WTC11 (cell line): ENCODE measurements around the gene ACOXL. TPM values are rescaled to one million over a fixed set of nuclear protein-coding genes. Genes with fewer than 3 reads are reported as not detected.

Experiments used
- ATAC-seq: fragments of 200-7000 bp; cut with Tn5 transposase; 2 replicates; pipeline ENCODE4 v1.10.0; 2021; ENCODE audit warnings: mild to moderate bottlenecking, moderate library complexity
- CTCF ChIA-PET: fragments of 300-600 bp; sonication (Branson Sonifier 250); formaldehyde crosslinking; loops from one replicate; lab custom pipeline; 2021; ENCODE audit warnings: antibody characterized with exemption; lab: Charles Lee
- POLR2A ChIA-PET: fragments of 350-600 bp; sonication (Branson Sonifier 250); formaldehyde crosslinking; loops from one replicate; lab custom pipeline; 2021; ENCODE audit warnings: antibody characterized with exemption; lab: Charles Lee
- DNase-seq: peaks from one replicate; pipeline ENCODE4 v3.0.0; 2021; ENCODE audit warnings: low spot score
- H3K27ac Mint-ChIP-seq: 2 replicates; pipeline ENCODE4 v1.8.0; 2021; ENCODE audit warnings: mixed read lengths
- H3K27me3 Mint-ChIP-seq: 2 replicates; pipeline ENCODE4 v1.8.0; 2021; ENCODE audit warnings: low read depth, mild to moderate bottlenecking, moderate library complexity, mixed read lengths
- H3K36me3 Mint-ChIP-seq: 2 replicates; pipeline ENCODE4 v1.8.0; 2021; ENCODE audit warnings: mixed read lengths
- H3K4me1 Mint-ChIP-seq: 2 replicates; pipeline ENCODE4 v1.8.0; 2022; ENCODE audit warnings: mixed read lengths
- H3K4me3 Mint-ChIP-seq: 2 replicates; pipeline ENCODE4 v1.8.0; 2021; ENCODE audit warnings: mild to moderate bottlenecking, moderate library complexity, mixed read lengths
- H3K9me3 Mint-ChIP-seq: 2 replicates; pipeline ENCODE4 v1.8.0; 2021; ENCODE audit warnings: mixed read lengths
- ATF1 ChIP-seq: sonication (generic); formaldehyde crosslinking; IDR thresholded peaks from 2 replicates; pipeline ENCODE4 v1.8.1; 2023; ENCODE audit warnings: mild to moderate bottlenecking, moderate library complexity, missing genetic modification reagents
- ELF4 ChIP-seq: sonication (generic); formaldehyde crosslinking; IDR thresholded peaks from 2 replicates; pipeline ENCODE4 v1.8.1; 2022; ENCODE audit warnings: low read depth, mild to moderate bottlenecking, moderate library complexity, missing genetic modification reagents
- ETV6 ChIP-seq: sonication (generic); formaldehyde crosslinking; IDR thresholded peaks from 2 replicates; pipeline ENCODE4 v1.8.1; 2022; ENCODE audit warnings: mild to moderate bottlenecking, missing genetic modification reagents
- JUN ChIP-seq: sonication (generic); formaldehyde crosslinking; IDR thresholded peaks from 2 replicates; pipeline ENCODE4 v1.8.0; 2023; ENCODE audit warnings: mild to moderate bottlenecking, missing genetic modification reagents
- MYBL2 ChIP-seq: sonication (generic); formaldehyde crosslinking; IDR thresholded peaks from 2 replicates; pipeline ENCODE4 v1.8.1; 2023; ENCODE audit warnings: mild to moderate bottlenecking, moderate library complexity, missing genetic modification reagents
- NR1H2 ChIP-seq: sonication (generic); formaldehyde crosslinking; IDR thresholded peaks from 2 replicates; pipeline ENCODE4 v1.9.0; 2021; ENCODE audit warnings: mild to moderate bottlenecking, moderate library complexity, missing genetic modification reagents
- SMAD3 ChIP-seq: sonication (generic); formaldehyde crosslinking; IDR thresholded peaks from 2 replicates; pipeline ENCODE4 v1.8.0; 2022; ENCODE audit warnings: missing genetic modification reagents, mild to moderate bottlenecking, borderline replicate concordance
- ZNF219 ChIP-seq: sonication (generic); formaldehyde crosslinking; IDR thresholded peaks from 2 replicates; pipeline ENCODE4 v1.8.0; 2023; ENCODE audit warnings: missing genetic modification reagents, mild to moderate bottlenecking, borderline replicate concordance
- ZNF396 ChIP-seq: fragments of 250-450 bp; sonication (Bioruptor Pico); IDR thresholded peaks from 2 replicates; pipeline ENCODE4 v1.8.0; 2021; ENCODE audit warnings: mild to moderate bottlenecking, moderate library complexity, borderline replicate concordance
- total RNA-seq: library from RNA; stranded (reverse); gene quantifications from 3 replicates; pipeline ENCODE4 v1.2.3, GENCODE V29; 2021
- TF ChIP-seq, protein P1 (sequence below): sonication (generic); formaldehyde crosslinking; IDR thresholded peaks from 2 replicates; pipeline ENCODE4 v1.8.1; 2023; ENCODE audit warnings: mild to moderate bottlenecking, missing genetic modification reagents, borderline replicate concordance
- TF ChIP-seq, protein P2 (sequence below): sonication (generic); formaldehyde crosslinking; IDR thresholded peaks from 2 replicates; pipeline ENCODE4 v1.8.0; 2022; ENCODE audit warnings: mild to moderate bottlenecking, missing genetic modification reagents
- TF ChIP-seq, protein P3 (sequence below): fragments of 250-450 bp; sonication (Bioruptor Pico); IDR thresholded peaks from 2 replicates; pipeline ENCODE4 v1.9.0; 2021; ENCODE audit warnings: mild to moderate bottlenecking
- TF ChIP-seq, protein P4 (sequence below): sonication (generic); formaldehyde crosslinking; IDR thresholded peaks from 2 replicates; pipeline ENCODE4 v1.8.0; 2022; ENCODE audit warnings: mild to moderate bottlenecking, missing genetic modification reagents
- TF ChIP-seq, protein P5 (sequence below): sonication (generic); formaldehyde crosslinking; IDR thresholded peaks from 2 replicates; pipeline ENCODE4 v1.8.1; 2022; ENCODE audit warnings: missing genetic modification reagents, borderline replicate concordance
- TF ChIP-seq, protein P6 (sequence below): fragments of 200-600 bp; IDR thresholded peaks from 2 replicates; pipeline ENCODE4 v1.8.0; 2022; ENCODE audit warnings: antibody characterized with exemption
- TF ChIP-seq, protein P7 (sequence below): sonication (generic); formaldehyde crosslinking; IDR thresholded peaks from 2 replicates; pipeline ENCODE4 v1.8.1; 2023; ENCODE audit warnings: mild to moderate bottlenecking, moderate library complexity, missing genetic modification reagents
- TF ChIP-seq, protein P8 (sequence below): sonication (generic); formaldehyde crosslinking; IDR thresholded peaks from 2 replicates; pipeline ENCODE4 v1.8.0; 2022; ENCODE audit warnings: missing genetic modification reagents

The ACOXL gene
- total RNA-seq, 1 experiment from 2014 or later, result 14.9 TPM

DNA sequence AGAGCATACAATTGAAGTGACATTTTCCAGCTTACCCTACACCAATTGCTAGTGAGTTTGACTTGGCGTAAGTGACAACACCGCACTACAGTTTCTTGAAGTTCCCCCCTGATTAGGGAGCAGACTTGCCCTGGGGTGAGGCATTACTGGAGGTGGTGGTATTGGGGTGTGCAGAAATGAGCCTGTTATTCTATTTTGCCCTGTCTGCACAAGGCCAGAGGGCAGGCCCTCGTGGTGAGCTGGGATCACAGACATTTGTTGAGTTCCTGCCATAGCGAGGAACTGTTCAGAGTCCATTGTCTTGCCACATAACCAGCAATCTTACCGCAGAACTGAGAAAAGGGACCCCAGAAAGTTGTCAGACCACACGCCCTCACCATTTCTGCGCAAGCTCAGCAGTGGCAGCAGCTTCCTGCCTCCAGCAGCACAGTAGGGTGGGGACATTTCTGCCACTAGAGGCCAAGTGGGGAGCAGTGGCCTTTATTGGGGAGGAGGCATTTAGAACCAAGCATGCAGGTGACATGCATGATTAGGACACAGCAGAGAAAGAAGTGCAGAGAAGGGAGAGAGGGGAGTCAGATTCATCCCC lies 284.8 kb downstream of the ACOXL start:
- no peaks in the 10 kb centered on the region for H3K27me3 Mint-ChIP-seq
- CTCF ChIA-PET, result interaction anchor here (0.5 kb wide), 1 partner anchor 50 kb away, joined by 3 read pairs; no protein-coding TSS in a partner anchor
- no peak overlapping the region for H3K4me3 Mint-ChIP-seq
- ATAC-seq (no peak), DNase-seq (no peak)
- POLR2A ChIA-PET, result no interaction called here
- H3K27ac Mint-ChIP-seq, result no peak overlapping the region
- no peaks in the 10 kb centered on the region for H3K4me1 Mint-ChIP-seq
- peaks cover 20% of the 10 kb centered on the region for H3K36me3 Mint-ChIP-seq
- TF ChIP-seq ZNF396 (CRISPR knock-in tag) (no peak), MYBL2 (CRISPR knock-in tag) (no peak), NR1H2 (CRISPR knock-in tag) (no peak), ELF4 (CRISPR knock-in tag) (no peak), SMAD3 (CRISPR knock-in tag) (no peak), ATF1 (CRISPR knock-in tag) (no peak), ETV6 (CRISPR knock-in tag) (no peak), ZNF219 (CRISPR knock-in tag) (no peak), JUN (CRISPR knock-in tag) (no peak)
- TF ChIP-seq, protein P1, sequence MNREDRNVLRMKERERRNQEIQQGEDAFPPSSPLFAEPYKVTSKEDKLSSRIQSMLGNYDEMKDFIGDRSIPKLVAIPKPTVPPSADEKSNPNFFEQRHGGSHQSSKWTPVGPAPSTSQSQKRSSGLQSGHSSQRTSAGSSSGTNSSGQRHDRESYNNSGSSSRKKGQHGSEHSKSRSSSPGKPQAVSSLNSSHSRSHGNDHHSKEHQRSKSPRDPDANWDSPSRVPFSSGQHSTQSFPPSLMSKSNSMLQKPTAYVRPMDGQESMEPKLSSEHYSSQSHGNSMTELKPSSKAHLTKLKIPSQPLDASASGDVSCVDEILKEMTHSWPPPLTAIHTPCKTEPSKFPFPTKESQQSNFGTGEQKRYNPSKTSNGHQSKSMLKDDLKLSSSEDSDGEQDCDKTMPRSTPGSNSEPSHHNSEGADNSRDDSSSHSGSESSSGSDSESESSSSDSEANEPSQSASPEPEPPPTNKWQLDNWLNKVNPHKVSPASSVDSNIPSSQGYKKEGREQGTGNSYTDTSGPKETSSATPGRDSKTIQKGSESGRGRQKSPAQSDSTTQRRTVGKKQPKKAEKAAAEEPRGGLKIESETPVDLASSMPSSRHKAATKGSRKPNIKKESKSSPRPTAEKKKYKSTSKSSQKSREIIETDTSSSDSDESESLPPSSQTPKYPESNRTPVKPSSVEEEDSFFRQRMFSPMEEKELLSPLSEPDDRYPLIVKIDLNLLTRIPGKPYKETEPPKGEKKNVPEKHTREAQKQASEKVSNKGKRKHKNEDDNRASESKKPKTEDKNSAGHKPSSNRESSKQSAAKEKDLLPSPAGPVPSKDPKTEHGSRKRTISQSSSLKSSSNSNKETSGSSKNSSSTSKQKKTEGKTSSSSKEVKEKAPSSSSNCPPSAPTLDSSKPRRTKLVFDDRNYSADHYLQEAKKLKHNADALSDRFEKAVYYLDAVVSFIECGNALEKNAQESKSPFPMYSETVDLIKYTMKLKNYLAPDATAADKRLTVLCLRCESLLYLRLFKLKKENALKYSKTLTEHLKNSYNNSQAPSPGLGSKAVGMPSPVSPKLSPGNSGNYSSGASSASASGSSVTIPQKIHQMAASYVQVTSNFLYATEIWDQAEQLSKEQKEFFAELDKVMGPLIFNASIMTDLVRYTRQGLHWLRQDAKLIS (CRISPR knock-in tag), result no peak
- TF ChIP-seq, protein P2, sequence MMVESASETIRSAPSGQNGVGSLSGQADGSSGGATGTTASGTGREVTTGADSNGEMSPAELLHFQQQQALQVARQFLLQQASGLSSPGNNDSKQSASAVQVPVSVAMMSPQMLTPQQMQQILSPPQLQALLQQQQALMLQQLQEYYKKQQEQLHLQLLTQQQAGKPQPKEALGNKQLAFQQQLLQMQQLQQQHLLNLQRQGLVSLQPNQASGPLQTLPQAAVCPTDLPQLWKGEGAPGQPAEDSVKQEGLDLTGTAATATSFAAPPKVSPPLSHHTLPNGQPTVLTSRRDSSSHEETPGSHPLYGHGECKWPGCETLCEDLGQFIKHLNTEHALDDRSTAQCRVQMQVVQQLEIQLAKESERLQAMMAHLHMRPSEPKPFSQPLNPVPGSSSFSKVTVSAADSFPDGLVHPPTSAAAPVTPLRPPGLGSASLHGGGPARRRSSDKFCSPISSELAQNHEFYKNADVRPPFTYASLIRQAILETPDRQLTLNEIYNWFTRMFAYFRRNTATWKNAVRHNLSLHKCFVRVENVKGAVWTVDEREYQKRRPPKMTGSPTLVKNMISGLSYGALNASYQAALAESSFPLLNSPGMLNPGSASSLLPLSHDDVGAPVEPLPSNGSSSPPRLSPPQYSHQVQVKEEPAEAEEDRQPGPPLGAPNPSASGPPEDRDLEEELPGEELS, result no peak
- TF ChIP-seq, protein P3, sequence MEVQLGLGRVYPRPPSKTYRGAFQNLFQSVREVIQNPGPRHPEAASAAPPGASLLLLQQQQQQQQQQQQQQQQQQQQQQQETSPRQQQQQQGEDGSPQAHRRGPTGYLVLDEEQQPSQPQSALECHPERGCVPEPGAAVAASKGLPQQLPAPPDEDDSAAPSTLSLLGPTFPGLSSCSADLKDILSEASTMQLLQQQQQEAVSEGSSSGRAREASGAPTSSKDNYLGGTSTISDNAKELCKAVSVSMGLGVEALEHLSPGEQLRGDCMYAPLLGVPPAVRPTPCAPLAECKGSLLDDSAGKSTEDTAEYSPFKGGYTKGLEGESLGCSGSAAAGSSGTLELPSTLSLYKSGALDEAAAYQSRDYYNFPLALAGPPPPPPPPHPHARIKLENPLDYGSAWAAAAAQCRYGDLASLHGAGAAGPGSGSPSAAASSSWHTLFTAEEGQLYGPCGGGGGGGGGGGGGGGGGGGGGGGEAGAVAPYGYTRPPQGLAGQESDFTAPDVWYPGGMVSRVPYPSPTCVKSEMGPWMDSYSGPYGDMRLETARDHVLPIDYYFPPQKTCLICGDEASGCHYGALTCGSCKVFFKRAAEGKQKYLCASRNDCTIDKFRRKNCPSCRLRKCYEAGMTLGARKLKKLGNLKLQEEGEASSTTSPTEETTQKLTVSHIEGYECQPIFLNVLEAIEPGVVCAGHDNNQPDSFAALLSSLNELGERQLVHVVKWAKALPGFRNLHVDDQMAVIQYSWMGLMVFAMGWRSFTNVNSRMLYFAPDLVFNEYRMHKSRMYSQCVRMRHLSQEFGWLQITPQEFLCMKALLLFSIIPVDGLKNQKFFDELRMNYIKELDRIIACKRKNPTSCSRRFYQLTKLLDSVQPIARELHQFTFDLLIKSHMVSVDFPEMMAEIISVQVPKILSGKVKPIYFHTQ (CRISPR knock-in tag), result no peak
- TF ChIP-seq, protein P4, sequence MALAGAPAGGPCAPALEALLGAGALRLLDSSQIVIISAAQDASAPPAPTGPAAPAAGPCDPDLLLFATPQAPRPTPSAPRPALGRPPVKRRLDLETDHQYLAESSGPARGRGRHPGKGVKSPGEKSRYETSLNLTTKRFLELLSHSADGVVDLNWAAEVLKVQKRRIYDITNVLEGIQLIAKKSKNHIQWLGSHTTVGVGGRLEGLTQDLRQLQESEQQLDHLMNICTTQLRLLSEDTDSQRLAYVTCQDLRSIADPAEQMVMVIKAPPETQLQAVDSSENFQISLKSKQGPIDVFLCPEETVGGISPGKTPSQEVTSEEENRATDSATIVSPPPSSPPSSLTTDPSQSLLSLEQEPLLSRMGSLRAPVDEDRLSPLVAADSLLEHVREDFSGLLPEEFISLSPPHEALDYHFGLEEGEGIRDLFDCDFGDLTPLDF, result no peak
- TF ChIP-seq, protein P5, sequence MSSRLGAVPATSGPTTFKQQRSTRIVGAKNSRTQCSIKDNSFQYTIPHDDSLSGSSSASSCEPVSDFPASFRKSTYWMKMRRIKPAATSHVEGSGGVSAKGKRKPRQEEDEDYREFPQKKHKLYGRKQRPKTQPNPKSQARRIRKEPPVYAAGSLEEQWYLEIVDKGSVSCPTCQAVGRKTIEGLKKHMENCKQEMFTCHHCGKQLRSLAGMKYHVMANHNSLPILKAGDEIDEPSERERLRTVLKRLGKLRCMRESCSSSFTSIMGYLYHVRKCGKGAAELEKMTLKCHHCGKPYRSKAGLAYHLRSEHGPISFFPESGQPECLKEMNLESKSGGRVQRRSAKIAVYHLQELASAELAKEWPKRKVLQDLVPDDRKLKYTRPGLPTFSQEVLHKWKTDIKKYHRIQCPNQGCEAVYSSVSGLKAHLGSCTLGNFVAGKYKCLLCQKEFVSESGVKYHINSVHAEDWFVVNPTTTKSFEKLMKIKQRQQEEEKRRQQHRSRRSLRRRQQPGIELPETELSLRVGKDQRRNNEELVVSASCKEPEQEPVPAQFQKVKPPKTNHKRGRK, result no peak
- TF ChIP-seq, protein P6, sequence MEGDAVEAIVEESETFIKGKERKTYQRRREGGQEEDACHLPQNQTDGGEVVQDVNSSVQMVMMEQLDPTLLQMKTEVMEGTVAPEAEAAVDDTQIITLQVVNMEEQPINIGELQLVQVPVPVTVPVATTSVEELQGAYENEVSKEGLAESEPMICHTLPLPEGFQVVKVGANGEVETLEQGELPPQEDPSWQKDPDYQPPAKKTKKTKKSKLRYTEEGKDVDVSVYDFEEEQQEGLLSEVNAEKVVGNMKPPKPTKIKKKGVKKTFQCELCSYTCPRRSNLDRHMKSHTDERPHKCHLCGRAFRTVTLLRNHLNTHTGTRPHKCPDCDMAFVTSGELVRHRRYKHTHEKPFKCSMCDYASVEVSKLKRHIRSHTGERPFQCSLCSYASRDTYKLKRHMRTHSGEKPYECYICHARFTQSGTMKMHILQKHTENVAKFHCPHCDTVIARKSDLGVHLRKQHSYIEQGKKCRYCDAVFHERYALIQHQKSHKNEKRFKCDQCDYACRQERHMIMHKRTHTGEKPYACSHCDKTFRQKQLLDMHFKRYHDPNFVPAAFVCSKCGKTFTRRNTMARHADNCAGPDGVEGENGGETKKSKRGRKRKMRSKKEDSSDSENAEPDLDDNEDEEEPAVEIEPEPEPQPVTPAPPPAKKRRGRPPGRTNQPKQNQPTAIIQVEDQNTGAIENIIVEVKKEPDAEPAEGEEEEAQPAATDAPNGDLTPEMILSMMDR, result no peak
- TF ChIP-seq, protein P7, sequence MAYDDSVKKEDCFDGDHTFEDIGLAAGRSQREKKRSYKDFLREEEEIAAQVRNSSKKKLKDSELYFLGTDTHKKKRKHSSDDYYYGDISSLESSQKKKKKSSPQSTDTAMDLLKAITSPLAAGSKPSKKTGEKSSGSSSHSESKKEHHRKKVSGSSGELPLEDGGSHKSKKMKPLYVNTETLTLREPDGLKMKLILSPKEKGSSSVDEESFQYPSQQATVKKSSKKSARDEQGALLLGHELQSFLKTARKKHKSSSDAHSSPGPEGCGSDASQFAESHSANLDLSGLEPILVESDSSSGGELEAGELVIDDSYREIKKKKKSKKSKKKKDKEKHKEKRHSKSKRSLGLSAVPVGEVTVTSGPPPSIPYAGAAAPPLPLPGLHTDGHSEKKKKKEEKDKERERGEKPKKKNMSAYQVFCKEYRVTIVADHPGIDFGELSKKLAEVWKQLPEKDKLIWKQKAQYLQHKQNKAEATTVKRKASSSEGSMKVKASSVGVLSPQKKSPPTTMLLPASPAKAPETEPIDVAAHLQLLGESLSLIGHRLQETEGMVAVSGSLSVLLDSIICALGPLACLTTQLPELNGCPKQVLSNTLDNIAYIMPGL (CRISPR knock-in tag), result no peak
- TF ChIP-seq, protein P8, sequence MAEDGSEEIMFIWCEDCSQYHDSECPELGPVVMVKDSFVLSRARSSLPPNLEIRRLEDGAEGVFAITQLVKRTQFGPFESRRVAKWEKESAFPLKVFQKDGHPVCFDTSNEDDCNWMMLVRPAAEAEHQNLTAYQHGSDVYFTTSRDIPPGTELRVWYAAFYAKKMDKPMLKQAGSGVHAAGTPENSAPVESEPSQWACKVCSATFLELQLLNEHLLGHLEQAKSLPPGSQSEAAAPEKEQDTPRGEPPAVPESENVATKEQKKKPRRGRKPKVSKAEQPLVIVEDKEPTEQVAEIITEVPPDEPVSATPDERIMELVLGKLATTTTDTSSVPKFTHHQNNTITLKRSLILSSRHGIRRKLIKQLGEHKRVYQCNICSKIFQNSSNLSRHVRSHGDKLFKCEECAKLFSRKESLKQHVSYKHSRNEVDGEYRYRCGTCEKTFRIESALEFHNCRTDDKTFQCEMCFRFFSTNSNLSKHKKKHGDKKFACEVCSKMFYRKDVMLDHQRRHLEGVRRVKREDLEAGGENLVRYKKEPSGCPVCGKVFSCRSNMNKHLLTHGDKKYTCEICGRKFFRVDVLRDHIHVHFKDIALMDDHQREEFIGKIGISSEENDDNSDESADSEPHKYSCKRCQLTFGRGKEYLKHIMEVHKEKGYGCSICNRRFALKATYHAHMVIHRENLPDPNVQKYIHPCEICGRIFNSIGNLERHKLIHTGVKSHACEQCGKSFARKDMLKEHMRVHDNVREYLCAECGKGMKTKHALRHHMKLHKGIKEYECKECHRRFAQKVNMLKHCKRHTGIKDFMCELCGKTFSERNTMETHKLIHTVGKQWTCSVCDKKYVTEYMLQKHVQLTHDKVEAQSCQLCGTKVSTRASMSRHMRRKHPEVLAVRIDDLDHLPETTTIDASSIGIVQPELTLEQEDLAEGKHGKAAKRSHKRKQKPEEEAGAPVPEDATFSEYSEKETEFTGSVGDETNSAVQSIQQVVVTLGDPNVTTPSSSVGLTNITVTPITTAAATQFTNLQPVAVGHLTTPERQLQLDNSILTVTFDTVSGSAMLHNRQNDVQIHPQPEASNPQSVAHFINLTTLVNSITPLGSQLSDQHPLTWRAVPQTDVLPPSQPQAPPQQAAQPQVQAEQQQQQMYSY (CRISPR knock-in tag), result no peak
- H3K9me3 Mint-ChIP-seq, result peaks cover 24% of the 10 kb centered on the region
